Thyroid gland (tissue), 4 donors: Measurements from ENCODE around the gene NKTR.

Source experiments
- POLR2A ChIP-seq, 2 donors: fragments of 450-650 bp; IDR thresholded peaks; one replicate each; pipeline ENCODE4 v1.6.1; 2017; ENCODE audit warnings: antibody characterized with exemption in 2 of 2, mild to moderate bottlenecking in 2 of 2, moderate library complexity in 1 of 2
- TF ChIP-seq, protein P1 (sequence below), 6 experiments: fragments of 200-600 bp in 3 of 6; fragments of 450-650 bp in 3 of 6; sonication (generic) in 3 of 6; IDR thresholded peaks; one replicate each; pipeline ENCODE4 v1.5.1; 2016 to 2019; ENCODE audit warnings: antibody characterized with exemption in 6 of 6, mild to moderate bottlenecking in 2 of 6, inconsistent platforms in 1 of 6, moderate library complexity in 1 of 6

- TF ChIP-seq, protein P1, sequence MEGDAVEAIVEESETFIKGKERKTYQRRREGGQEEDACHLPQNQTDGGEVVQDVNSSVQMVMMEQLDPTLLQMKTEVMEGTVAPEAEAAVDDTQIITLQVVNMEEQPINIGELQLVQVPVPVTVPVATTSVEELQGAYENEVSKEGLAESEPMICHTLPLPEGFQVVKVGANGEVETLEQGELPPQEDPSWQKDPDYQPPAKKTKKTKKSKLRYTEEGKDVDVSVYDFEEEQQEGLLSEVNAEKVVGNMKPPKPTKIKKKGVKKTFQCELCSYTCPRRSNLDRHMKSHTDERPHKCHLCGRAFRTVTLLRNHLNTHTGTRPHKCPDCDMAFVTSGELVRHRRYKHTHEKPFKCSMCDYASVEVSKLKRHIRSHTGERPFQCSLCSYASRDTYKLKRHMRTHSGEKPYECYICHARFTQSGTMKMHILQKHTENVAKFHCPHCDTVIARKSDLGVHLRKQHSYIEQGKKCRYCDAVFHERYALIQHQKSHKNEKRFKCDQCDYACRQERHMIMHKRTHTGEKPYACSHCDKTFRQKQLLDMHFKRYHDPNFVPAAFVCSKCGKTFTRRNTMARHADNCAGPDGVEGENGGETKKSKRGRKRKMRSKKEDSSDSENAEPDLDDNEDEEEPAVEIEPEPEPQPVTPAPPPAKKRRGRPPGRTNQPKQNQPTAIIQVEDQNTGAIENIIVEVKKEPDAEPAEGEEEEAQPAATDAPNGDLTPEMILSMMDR (IDR thresholded peaks at IDR 0.05) = no peak
- TF ChIP-seq POLR2A (IDR thresholded peaks at IDR 0.05) = no peak
These were observed 78.0 kb downstream of the NKTR start for GRCh38 chr3:42678447-42678846.
